ENCODE measurements around the gene STARD10. TPM values are rescaled to one million over a fixed set of nuclear protein-coding genes. Genes with fewer than 3 reads are reported as not detected.

STARD10 gene
- total and polyA plus RNA-seq, 2 of the 8 experiments (the other 6 are each of a cell fraction or from before 2014, with no cell fraction given), result 23.7 to 35.7 TPM

- DNase-seq (ENCODE audit: low read depth in 1 of 2, low spot score in 2 of 2) (no peak), FAIRE-seq (no peak)
- no peak overlapping the region for H3K14ac ChIP-seq (ENCODE audit: insufficient read length)
- peaks cover 4 to 26% (median 18%) of the 10 kb centered on the region in 4 experiments for H3K4me1 ChIP-seq (replicated peaks in 1 of 4; ENCODE audit: control insufficient read depth in 3 of 4, insufficient read depth in 4 of 4, low read length in 3 of 4)
- no peak overlapping the region for H2BK5ac ChIP-seq (ENCODE audit: low read depth, low read length)
- no peak overlapping the region for H2AK5ac ChIP-seq (ENCODE audit: low read depth, low read length)
- H2BK12ac ChIP-seq (ENCODE audit: low read depth, low read length), result no peak overlapping the region
- no peak overlapping the region for H3K23ac ChIP-seq (ENCODE audit: insufficient read length)
- H3K4ac ChIP-seq (replicated peaks; ENCODE audit: insufficient read length, low read depth, low read length), result no peak overlapping the region
- H3K36me3 ChIP-seq (ENCODE audit: control insufficient read depth in 2 of 4, insufficient read depth in 4 of 4, low read length in 3 of 4), result 0 out of 8 replicates have a peak, but pooled peaks cover 0 to 2% (median 0%) of the 10 kb centered on the region in 4 experiments
- 90% methylated on average over 9 of the region's 9 CpGs; no CpG with 5 or more reads in 1 of the 2 experiments for WGBS, 2 experiments (ENCODE audit: extremely low coverage in 1 of 2, insufficient coverage in 1 of 2, insufficient read length in 1 of 2, insufficient replicate concordance in 2 of 2, low coverage in 1 of 2, low lambda C conversion rate in 2 of 2, missing lambda C conversion rate in 1 of 2)
- no peak overlapping the region for H3K27ac ChIP-seq (ENCODE audit: low read depth, low read length)
- H3K9me3 ChIP-seq (ENCODE audit: insufficient read depth in 2 of 2, low read depth in 1 of 2, low read length in 1 of 2), result no peaks in the 10 kb centered on the region
- POLR2A ChIA-PET (ENCODE audit: partially characterized antibody), result no interaction called here
- H4K8ac ChIP-seq (ENCODE audit: extremely low read depth, insufficient read depth, low read length), result no peak overlapping the region
- no peaks in the 10 kb centered on the region for H3K27me3 ChIP-seq (replicated peaks in 1 of 4; ENCODE audit: control insufficient read depth in 3 of 4, extremely low read depth in 1 of 4, insufficient read depth in 3 of 4, low read length in 3 of 4)
- H4K20me1 ChIP-seq (replicated peaks in 1 of 2; ENCODE audit: control insufficient read depth in 1 of 2, insufficient read depth in 2 of 2, low read length in 2 of 2), result peaks cover 1 to 14% of the 10 kb centered on the region in 2 experiments
- no peak overlapping the region for H2BK15ac ChIP-seq (ENCODE audit: low read length)
- peaks cover under 1% of the 10 kb centered on the region; the same call in 1 of the 2 replicates for H3K23me2 ChIP-seq (ENCODE audit: low read depth, low read length)
- H3K4me2 ChIP-seq (ENCODE audit: insufficient read depth in 1 of 2, low read depth in 2 of 2, low read length in 2 of 2), result no peak overlapping the region
- H4K5ac ChIP-seq (ENCODE audit: insufficient read length, low read depth, low read length), result no peak overlapping the region
- H3K79me2 ChIP-seq (ENCODE audit: control insufficient read depth in 1 of 2, insufficient read depth in 2 of 2, low read length in 2 of 2), result no peaks in the 10 kb centered on the region; a peak in 1 of 4 replicates
- H3K4me3 ChIP-seq (ENCODE audit: extremely low read depth in 1 of 4, insufficient read depth in 2 of 4, low read depth in 3 of 4, low read length in 4 of 4), result no peak overlapping the region
- no peak overlapping the region for H2BK120ac ChIP-seq (replicated peaks; ENCODE audit: low read depth, low read length)
- no peak overlapping the region for H2AFZ ChIP-seq (ENCODE audit: low read length)
- H3K56ac ChIP-seq (replicated peaks; ENCODE audit: insufficient read length, low read depth, low read length), result no peak overlapping the region
- no peak overlapping the region for H2BK20ac ChIP-seq (ENCODE audit: low read length)
- no peak overlapping the region for H3K18ac ChIP-seq (ENCODE audit: extremely low read depth, low read length)
- CTCF ChIA-PET (ENCODE audit: partially characterized antibody), result no interaction called here
- H4K91ac ChIP-seq (replicated peaks; ENCODE audit: insufficient read length, low read length), result no peak overlapping the region
- TF ChIP-seq GABPA (IDR thresholded peaks at IDR 0.05; ENCODE audit: borderline replicate concordance, insufficient read depth, low read length) (no peak), BACH1 (IDR thresholded peaks at IDR 0.05; ENCODE audit: low read length) (no peak)
- peaks cover 3% of the 10 kb centered on the region; the same call in 1 of the 2 replicates for H3K79me1 ChIP-seq (ENCODE audit: low read depth, low read length)
- no peak overlapping the region; a peak in 1 of 7 replicates for H3K9ac ChIP-seq (replicated peaks in 1 of 4; ENCODE audit: extremely low read depth in 1 of 4, low read depth in 3 of 4, low read length in 3 of 4)
Measured at GRCh38 chr11:72711141-72711540, 82.7 kb downstream of the STARD10 start.

All from H1 (cell line).